ENCODE data around the gene MVD.
A peak's percentile ranks its signal among the peaks of the same experiment; 100 is the strongest.

The MVD gene

DNA sequence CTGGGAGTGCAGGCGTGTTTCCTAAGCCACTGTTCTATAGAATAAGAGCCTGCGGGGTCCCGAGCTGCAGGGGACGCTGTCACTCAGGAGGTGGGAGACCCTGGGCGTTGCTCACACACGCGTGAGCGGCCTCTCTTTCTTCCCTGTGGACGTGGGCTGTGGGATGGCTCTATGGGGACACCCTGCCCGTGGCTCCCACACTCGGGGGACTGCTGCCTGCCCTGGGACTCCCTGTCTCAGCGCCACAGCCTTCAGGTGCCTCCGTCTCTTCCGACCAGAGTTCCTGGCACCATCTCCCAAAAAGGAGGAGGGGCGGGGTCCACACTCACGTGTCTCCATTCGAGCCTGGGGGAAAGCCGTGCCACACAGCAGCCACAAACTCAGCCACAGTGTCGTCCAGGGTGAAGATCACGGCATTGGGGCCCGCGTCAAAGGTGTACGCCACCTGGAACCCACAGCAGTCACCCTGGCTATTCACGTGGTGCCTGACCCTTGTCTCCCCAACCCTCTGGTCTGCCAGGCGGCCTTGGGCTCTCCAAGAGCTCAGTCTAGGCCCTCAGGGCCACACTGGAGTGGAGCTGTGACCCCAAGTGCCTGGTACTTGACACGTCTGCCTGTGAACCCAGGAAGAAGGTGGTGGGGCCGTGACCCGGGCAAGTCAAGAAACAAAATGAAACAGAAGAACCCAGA lies 8.4 kb downstream of the MVD start:
- no peak for DNase-seq

DNA sequence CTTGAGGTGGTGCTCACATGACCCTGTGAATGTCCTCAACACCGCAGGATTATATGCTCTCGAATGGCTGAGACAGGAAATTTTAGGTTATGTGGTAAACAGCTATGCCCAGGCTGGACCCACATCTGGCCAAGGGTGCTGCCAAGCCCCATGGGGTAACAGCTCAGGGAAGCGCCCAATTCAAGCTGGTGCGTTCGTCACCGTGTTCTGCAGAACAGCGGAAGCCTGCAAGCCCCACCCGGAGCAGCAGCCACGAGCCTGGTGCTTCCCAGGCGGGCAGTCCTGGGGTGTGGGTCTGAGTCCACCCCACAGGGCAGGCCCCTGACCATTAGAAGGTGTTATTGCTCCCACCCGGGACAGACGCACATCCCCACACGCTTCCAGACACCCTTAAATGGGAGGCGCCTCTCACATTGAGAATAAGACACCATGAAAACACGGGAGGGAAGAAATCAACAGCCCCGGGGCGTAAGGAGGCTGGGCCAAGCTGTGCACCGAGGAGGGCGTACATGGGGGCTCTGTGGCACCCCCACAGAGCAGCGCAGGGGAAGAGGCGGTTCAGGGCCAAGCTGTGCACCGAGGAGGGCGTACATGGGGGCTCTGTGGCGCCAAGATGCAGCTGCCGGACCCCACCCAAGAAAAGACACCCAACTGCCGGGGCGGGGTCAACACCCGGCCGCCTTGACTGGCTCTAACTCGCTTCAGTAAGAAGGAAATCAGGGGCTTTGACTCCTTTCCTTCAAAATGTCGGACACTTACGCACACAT lies 9.1 kb downstream of the MVD start:
- DNase-seq, result no peak

DNA sequence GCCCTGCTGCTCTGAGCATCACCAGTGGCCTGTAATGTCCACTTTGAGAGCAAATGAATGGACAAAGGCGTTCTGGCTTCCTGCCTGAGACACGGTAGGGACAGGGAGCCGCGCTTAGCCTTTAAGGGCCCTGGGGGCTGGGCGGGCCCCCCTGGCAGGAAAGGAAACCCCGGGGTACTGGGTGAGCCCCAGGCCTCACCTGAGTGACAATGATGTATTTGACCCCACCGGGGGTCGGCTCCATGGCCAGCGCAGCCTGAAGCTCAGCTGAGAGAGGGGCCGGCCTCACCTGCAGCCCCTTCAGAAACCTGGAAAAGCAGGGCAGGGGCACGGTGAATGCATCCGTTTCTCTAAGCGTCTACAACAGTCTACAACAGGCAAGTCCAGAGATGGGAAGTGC lies 9.8 kb downstream of the MVD start:
- DNase-seq, result no peak

DNA sequence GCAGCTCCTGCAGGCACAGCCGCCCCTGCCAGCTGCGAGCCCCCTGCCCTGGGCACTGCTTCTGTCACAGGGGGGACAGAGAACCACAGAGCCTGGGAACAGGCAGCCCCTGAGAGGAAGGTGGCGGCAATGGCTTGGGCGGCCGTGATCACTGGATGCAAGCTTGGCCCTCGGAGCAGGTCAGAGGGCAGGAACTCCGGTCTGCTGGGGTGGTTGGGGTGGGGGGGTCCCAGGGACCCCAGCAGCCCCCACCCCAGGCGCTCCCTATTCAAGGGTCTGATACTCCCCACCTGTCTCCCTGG lies 10.2 kb downstream of the MVD start:
- no peak for DNase-seq

DNA sequence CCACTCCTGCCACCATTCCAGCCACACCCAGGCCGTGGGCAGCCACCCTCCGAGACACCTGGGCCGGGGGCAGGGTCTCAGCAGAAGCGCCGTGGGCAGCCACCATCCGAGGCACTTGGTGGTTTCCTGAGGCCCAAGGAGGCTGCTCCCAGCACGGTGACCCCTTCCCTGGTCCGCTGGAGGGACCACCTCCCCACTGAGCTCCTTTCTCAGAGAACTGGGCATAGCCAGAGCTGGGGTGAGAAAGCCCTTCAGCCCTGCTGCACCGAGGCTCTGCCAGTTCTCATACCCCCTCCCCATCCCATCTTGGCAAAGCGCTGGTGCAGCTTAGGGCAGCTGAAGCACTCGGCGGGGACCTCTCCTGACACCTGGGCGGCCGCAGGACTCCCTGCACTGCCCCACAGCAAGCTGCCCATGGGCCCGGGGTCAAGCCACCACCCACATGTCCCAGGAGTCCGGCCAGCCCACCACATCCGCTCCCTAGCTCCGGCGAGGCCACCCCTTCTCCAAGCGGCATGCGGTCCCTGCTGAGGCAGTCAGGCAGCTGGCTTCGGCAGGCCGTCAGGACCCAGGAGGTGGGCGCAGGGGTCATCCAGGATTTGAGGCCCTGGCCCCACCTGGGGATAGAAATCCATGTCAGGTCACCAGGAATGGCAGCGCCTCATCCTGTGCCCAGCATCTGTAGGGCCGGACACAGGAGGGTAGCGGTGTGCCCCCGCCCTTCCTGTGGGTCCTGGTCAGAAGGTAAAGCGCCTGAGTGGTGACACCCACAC lies 10.7 kb downstream of the MVD start:
- no peak for DNase-seq

DNA sequence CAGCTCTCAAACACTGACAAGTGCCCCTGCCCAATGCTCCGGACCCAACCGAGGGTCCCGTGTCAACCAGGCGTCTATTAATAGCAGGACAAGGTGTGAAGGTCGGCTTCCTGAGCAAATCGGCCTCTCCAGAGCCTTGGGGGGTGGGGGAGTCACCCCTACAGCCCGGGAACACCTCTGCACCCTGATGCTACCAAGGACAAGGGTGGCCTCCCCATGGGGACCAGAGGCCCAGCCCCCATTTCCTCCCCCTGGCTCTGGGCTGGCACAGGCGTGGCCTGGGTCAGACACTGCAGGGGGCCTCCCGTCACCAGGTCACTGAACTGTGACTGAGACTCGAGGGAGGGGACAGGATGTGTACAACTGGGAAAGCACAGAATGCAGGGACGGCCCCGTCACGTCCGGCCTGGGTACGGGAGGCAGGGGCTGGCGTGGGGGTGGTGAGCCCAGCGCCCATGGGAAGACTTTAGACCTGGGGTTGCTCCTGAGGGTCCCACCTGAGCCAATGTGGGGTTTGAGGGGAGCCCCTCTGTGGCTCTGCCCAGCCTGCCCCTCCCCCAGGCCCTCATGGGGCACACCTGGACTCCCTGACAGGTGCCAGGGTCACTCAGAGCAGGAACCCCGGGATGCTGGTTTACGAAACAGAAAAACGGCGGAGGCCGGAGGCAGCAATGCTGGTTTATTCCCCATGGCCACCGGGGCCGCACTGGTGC lies 11.5 kb downstream of the MVD start:
- peak in 4 of 5 experiments; percentile 49 to 92 (median 70) for DNase-seq

DNA sequence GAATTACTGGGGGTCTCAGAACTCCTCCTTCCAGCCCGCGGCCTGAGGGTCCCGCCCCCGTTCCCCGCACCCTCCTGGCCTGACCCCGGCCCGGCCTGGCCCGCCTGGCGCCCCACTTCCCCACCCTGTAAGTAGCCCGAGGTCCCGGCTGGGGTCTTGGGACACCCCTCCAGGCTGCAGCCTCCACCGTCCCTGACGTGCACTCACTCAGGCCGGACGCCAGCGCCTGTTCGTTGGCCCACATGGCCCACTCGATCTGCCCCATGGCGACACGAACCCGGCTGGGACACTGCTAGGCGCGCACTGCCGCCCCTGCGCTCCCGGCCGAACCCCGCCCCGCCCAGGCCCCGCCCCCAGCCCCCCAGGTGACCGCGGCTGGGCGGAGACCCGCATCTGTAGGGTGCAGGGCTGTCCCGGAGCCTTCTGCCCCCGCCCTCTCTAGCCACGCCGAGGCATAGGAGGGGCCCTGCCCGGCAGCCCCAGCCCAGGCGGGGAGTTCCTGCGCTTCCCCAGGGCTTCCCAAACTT lies 12.1 kb downstream of the MVD start, which contains the start of gene CYBA:
Gene CYBA (minus strand): TSS at position 305 of the 527 bp plus-strand sequence. CDS start 40 bp downstream, at position 265.
- peak; percentile 59 to 91 (median 75) for DNase-seq

DNA sequence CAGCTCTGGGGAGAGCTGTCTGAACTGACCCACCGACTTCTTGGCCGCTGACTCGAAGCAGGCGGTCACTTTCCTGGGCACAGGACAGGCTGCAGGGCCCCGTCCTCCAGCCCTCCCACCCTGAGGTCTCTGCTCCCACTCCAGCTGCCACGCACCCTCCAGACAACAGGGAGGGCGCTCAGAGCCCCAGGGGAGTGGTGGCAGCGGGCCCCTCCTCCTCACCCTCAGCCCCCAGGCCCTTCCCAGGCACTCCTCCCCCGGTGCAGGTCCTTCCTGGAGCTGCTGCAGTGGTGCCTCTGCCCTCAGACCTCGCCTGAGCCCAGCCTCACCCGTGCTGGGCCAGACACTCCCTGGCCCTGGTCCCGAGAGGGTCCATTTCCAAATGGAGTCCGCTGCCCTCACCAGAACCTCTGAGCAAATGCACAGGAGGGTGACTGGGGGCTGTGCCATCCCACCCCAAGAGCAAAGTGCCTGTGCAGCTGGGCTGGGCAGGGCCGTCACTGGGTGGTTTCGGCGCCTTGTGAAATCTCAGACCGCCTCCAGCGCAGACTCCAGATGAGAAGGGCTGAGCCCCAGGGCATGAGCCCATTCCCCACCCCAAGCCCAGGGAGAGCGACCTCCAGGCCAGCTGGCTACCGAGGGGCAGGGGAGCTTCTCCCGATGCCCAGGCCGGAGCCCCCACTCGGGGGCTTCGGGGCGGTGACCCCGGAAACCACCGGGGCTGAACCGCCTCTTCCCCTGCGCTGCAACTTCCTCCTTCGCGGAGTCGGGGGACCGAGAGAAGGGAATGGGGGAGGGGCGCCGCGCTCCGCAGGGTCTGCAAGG lies 12.8 kb downstream of the MVD start:
- DNase-seq, result peak in 2 of 5 experiments; percentile 38 to 52

DNA sequence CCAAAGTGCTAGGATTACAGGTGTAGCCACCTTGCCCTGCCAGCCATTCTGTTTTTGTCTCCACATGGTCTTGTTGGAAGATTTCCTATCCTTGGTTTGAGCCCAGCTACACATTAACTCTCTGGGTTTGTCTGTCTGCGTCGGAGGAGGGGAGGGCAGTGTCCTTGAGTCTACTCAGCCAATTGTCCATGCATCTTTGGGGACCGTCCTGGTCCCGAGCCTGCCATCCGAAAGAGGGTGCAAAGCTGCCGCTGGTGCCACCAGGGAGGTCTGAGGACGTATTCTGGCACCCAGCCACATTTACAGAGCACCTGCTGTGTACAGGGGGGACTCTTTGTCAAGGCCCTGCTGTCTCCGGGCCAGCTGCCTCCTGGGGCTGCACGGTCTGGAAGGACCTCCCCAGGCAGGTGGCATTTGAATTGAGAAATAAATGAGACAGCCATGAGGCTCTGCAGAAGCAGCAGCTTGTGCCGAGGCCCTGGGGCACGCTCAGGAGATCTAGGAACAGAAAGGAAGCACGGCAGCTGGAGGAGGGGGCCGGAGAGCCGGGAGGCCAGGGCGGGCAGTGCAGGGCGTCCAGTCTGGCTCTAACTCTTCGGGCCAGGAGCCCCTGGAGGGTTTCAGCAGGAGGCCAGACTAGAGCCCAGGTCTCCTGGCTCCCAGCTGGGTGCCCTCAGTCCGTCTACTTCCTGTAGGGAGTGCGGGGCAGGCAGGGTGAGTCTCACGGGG lies 13.5 kb downstream of the MVD start:
- no peak for DNase-seq

DNA sequence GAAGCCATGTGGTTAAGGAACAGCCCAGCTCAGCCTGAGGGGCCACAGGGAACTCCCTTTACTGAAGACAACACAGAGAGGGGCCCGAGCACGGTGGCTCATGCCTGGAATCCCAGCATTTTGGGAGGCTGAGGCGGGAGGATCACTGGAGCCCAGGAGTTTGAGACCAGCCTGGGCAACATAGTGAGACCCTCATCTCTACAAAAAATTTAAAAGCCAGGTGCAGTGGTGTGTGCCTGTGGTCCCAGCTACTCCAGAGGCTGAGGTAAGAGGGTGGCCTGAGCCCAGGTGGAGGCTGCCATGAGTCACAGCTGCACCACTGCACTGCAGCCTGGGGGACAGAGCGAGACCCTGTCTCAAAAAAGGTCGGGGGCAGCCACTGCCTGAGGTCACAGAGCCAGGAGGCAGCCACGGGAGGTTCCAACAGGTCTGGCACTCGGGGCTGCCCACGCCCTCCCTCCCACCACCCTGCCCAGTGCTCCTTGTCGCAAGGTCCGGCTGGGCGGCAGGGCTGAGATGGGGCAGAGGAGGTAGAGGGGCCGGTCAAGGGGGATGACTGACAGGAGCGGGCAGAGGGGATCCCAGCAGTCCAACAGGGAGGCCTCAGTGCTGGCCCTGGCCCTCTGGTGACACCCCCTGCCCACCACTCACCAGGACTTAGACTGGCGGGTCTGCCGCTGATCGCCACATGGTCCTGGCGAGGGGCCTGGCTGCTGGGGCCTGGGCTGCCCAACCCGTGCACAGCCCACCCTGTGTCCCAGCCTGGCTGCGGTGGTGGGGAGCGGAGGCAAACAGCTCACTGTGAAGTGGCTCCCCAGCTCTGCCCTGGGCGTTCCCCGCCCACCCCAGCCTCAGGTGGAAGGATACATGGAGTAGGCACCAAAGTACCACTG lies 15.5 kb downstream of the MVD start:
- DNase-seq, result no peak

DNA sequence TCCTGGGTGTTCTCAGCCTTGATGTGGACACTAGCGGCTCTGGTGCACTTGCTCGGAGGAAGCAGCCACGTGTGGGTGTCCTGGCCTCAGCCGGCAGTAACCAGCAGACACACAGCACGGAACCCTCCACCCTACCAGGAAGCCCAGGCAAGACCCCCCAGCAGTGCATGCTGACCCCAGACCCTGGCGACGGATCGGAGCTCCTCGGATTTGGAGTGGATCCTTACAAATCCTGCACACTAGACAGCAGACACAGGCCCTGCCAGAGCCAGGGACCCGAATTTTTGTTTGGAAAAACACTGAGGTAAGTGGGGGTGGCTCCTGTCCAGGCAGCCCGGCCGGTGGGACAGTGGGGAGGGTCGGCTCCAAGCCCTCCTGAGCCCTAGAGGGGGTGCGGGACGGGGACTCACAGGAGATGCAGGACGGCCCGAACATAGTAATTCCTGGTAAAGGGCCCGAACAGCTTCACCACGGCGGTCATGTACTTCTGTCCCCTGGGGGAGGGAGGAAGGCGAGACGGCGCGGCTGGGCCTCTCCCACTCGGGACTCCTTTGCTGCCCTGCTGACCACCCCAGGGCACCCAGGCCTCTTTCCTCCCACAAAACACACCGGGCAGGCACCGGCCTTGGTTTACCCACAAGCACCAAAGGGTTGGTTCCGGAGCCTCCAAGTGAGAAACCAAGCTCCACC lies 16.4 kb downstream of the MVD start:
- no peak for DNase-seq

DNA sequence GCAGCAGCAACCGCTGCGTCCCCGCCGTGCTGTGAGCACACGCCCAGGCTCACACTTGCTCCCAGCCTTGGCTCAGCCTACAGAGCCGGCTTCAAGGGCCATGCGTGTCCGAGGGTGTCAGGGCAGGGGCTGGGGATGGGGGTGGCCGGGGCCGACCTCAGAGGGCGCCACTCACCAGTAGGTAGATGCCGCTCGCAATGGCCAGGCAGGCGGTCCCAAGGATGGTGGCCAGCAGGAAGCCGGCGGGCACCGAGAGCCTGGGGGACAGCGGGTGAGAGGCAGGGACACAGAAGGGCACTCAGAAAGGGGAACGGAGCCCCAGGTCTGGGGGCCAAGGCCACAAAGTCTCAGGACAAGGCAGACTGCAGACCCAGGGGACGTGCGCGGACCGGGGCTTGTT lies 16.9 kb downstream of the MVD start:
- no peak for DNase-seq

DNA sequence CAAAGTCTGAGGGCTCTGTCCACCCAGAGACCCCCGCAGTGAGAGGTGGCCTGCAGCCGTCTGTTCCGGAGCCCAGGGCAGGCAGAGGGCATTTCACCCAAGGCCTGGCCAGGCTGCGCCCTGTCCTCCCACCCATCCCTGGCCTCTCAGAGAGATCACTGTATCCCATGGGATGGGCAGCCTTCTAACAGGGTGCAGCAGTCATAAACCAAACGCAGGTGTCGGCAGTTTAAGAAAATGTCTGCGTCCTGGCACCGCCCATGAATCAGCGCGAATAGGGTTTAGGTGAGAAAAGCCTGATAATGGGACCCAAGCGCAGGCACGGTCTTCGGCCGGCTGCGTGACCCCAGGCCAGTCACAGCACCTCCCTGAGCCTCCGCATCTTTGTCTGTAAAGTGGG lies 17.4 kb downstream of the MVD start:
- DNase-seq, result no peak

DNA sequence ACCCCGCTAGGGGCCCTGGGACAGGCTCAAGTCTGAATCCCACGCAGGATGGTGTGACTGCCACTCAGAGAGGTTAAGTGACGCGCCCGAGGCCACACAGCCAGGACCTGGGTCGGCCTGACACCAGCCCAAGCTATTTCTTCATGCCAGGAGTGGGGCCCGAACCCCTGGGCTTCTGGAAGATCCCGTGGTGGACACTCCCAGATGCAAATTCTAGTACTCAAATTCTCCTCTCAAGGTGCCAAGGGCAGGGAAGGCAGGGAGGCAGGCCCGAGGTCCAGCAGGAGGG lies 19.3 kb downstream of the MVD start:
- DNase-seq, result no peak

DNA sequence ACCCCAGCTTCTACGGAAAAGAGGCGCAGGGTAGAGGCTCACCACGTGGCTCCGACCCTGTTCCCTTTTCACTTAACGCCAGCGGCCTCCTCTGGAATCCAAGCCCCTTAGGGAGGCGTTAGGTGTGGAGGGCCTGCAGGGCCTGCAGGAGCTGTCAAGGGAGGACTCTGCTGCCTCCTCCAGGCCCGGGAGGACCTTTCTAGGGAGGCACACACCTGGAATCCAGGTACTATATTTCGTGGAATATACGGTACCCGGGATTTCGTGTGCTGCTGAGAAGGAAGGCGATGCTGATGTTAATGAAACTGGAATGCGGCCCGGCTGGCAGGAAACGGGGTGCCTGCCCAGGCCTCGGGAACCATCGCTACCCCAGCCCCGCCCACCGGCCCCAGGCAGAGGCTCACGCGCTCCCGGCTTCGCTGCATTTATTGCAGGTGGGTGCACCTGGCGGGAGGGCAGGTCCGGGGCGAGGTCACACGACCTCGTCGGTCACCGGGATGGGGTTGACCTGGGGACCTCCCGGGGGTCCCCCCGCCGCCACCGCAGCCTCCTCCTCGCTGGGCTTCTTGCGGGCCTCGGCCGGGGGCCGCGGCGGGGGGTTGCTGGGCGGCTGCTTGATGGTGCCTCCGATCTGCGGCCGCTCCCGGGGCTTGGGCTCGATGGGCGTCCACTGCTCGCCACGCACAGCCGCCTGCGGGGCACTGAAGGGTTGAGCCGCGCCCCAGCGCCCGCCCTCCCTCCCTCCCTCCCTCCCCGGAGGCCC lies 19.8 kb downstream of the MVD start:
- DNase-seq, result no peak

DNA sequence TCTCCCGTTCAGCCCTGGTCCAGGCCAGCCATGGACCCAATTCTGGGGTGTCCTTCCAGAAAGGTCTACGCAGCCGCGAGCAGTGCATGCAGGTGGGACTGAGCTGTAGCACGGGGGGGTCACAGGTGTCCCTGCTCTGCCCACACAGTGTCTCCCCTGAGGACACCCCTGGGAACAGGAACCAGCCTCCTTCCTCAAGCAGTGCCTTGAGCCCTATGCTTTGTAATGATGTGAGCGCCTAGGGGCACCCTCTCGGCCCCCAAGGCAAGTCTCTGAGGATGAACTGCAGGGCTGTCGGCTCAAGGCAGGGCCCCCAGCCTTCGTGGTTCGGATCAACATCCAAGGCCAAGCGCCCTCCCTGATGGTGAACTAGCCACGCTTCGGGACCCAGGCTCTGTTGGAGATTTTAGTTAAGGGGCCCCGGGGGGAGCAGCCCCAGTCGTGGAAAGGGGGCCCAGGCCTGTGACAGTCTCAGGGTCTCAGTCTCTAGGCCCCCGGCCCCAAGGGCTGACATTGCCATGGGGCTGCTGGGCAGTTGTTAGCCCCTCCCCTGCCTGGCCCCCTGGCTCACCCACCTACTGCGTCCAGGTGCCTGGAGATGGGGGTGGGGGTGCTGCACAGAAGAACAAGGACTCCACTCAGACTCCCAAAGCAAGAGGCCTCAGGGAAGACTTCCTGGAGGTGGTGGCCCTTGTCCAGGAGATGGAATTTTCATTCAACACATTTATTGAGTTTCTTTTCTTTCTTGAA lies 22.2 kb downstream of the MVD start:
- DNase-seq, result no peak

DNA sequence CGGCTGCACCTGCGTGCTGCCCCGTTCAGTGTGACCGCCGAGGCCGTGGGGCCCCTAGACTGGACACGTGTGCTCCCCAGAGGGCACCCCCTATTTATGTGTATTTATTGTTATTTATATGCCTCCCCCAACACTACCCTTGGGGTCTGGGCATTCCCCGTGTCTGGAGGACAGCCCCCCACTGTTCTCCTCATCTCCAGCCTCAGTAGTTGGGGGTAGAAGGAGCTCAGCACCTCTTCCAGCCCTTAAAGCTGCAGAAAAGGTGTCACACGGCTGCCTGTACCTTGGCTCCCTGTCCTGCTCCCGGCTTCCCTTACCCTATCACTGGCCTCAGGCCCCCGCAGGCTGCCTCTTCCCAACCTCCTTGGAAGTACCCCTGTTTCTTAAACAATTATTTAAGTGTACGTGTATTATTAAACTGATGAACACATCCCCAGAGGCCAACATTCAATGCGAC lies 22.8 kb downstream of the MVD start:
- no peak for DNase-seq

Measured in T-helper 2 cell (primary cell).